T-cell (primary cell): ENCODE results near the gene PDE10A. TPM values are rescaled to one million over a fixed set of nuclear protein-coding genes. Genes with fewer than 3 reads are reported as not detected.

Source experiments
- ATAC-seq, 4 experiments: fragments of 200-7000 bp in 3 of 4; fragments of 150-1000 bp in 1 of 4; cut with Tn5 transposase; replicated peaks in 1 of 4; 1 replicate in 3 of 4; 2 replicates in 1 of 4; pipeline ENCODE4 v1.10.0; 2021; ENCODE audit warnings: moderate library complexity in 3 of 4, mild to moderate bottlenecking in 2 of 4, moderate number of reproducible peaks in 1 of 4
- CTCF ChIA-PET, 2 donors: fragments of 300-600 bp; sonication (Branson Sonifier 250); formaldehyde crosslinking; loops; one replicate each; lab custom pipeline; 2022; ENCODE audit warnings: antibody characterized with exemption in 2 of 2; lab: Charles Lee
- POLR2A ChIA-PET, 2 donors: fragments of 300-600 bp; sonication (Branson Sonifier 250); formaldehyde crosslinking; loops; one replicate each; lab custom pipeline; 2022; ENCODE audit warnings: antibody characterized with exemption in 2 of 2; lab: Charles Lee
- DNase-seq, 35 experiments: peaks; one replicate each; pipeline versions ENCODE4 v3.0.0 to v3.0.0-alpha.2; 2013 to 2023
- H3K27ac ChIP-seq: one replicate; pipeline ENCODE4 v1.5.1; 2013; ENCODE audit warnings: low read length
- H3K27me3 ChIP-seq, 2 experiments: replicated peaks in 1 of 2; 1 replicate in 1 of 2; 2 replicates in 1 of 2; pipeline versions ENCODE4 v1.6.1 to v1.7.0; 2013; ENCODE audit warnings: low read length in 1 of 2, mixed read lengths in 1 of 2; ENCODE audit not compliant: control insufficient read depth in 2 of 2, insufficient read depth in 2 of 2; ENCODE audit errors: extremely low read depth in 1 of 2
- H3K36me3 ChIP-seq, 2 donors: 1 replicate in 1 of 2; 2 replicates in 1 of 2; pipeline versions ENCODE4 v1.6.1 to v1.7.0; 2013; ENCODE audit warnings: low read length in 1 of 2; ENCODE audit not compliant: control insufficient read depth in 2 of 2, insufficient read depth in 1 of 2; ENCODE audit errors: extremely low read depth in 1 of 2
- H3K4me1 ChIP-seq, 2 experiments: 1 replicate in 1 of 2; 2 replicates in 1 of 2; pipeline versions ENCODE4 v1.6.1 to v1.7.0; 2013; ENCODE audit warnings: low read length in 2 of 2, mixed read lengths in 1 of 2; ENCODE audit not compliant: insufficient read depth in 2 of 2, control insufficient read depth in 1 of 2; ENCODE audit errors: extremely low read depth in 1 of 2
- H3K4me3 ChIP-seq, 2 donors: 1 replicate in 1 of 2; 2 replicates in 1 of 2; pipeline versions ENCODE4 v1.5.1 to v1.7.0; 2013; ENCODE audit warnings: mild to moderate bottlenecking in 2 of 2, low read length in 1 of 2, moderate library complexity in 1 of 2; ENCODE audit not compliant: control insufficient read depth in 1 of 2; ENCODE audit errors: extremely low read depth in 1 of 2
- H3K9me3 ChIP-seq: 2 replicates; pipeline ENCODE4 v1.7.0; 2013
- H3K27ac Mint-ChIP-seq, 2 donors: one replicate each; pipeline ENCODE4 v1.8.0; 2020 to 2021; ENCODE audit warnings: mild to moderate bottlenecking in 2 of 2, mixed read lengths in 2 of 2
- H3K27me3 Mint-ChIP-seq, 2 donors: one replicate each; pipeline ENCODE4 v1.8.0; 2021 to 2022; ENCODE audit warnings: mixed read lengths in 2 of 2
- H3K36me3 Mint-ChIP-seq: one replicate; pipeline ENCODE4 v1.8.0; 2021; ENCODE audit warnings: mixed read lengths
- H3K4me1 Mint-ChIP-seq, 3 donors: one replicate each; pipeline ENCODE4 v1.8.0; 2020 to 2022; ENCODE audit warnings: mixed read lengths in 3 of 3, mild to moderate bottlenecking in 1 of 3
- H3K4me3 Mint-ChIP-seq, 3 donors: one replicate each; pipeline ENCODE4 v1.8.0; 2020 to 2022; ENCODE audit warnings: mild to moderate bottlenecking in 3 of 3, mixed read lengths in 3 of 3, moderate library complexity in 3 of 3
- H3K9me3 Mint-ChIP-seq, 3 donors: one replicate each; pipeline ENCODE4 v1.8.0; 2020 to 2022; ENCODE audit warnings: mixed read lengths in 3 of 3
- WGBS: methylation state at CpG from one replicate; pipeline ENCODE4 v1.1.5; 2013; ENCODE audit warnings: missing lambda C conversion rate; ENCODE audit not compliant: insufficient coverage; 5-methylcytosine and 5-hydroxymethylcytosine counted together
- total RNA-seq, 35 experiments: library from RNA in 6 of 35; stranded (reverse) in 6 of 35; fragments of 120-200 nt in 1 of 35; gene quantifications; one replicate each; pipeline versions ENCODE4 v1.2.1 to v1.2.4 and lab custom pipeline; 2013 to 2026

Gene PDE10A
- total RNA-seq, 5 donors from 2014 or later (not counting 1 experiment from before 2014, with no cell fraction given) = 0.12 TPM; not detected in 4

DNA sequence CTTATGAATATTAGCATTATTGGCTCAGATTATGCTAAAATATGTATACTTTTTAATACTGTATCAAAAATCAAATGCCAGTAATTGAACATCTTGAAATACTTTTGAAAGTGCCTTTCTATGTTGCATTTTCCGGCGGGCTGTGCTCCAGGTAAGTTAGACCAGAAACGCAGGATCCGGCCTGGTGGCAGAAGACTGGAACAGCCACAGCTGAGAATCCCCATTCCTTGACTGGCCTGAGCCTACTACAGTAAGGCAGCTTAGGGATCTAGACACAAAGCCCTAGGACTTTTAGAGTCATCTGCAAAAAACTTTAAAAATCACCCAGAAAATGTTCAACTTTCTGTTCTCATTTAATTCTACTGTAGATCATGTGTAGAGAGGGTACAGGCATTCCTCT is 214.8 kb downstream of the PDE10A start:
- WGBS = 98% methylated on average over 4 of the region's 4 CpGs
- Histone ChIP-seq H3K27me3 (no peaks in the 10 kb centered on the region), H3K4me1 (no peaks in the 10 kb centered on the region), H3K9me3 (no peaks in the 10 kb centered on the region), H3K4me3 (no peak overlapping the region), H3K36me3 (no peaks in the 10 kb centered on the region), H3K27ac (no peak overlapping the region)
- H3K27me3 Mint-ChIP-seq = no peaks in the 10 kb centered on the region
- no peak overlapping the region for H3K4me3 Mint-ChIP-seq
- H3K4me1 Mint-ChIP-seq = no peaks in the 10 kb centered on the region
- H3K9me3 Mint-ChIP-seq = peaks cover 0 to 18% (median 0%) of the 10 kb centered on the region in 3 donors
- H3K36me3 Mint-ChIP-seq = no peaks in the 10 kb centered on the region
- DNase-seq = no peak
- no peak overlapping the region for H3K27ac Mint-ChIP-seq
- CTCF ChIA-PET = no interaction called here
- POLR2A ChIA-PET = no interaction called here
- ATAC-seq = no peak

DNA sequence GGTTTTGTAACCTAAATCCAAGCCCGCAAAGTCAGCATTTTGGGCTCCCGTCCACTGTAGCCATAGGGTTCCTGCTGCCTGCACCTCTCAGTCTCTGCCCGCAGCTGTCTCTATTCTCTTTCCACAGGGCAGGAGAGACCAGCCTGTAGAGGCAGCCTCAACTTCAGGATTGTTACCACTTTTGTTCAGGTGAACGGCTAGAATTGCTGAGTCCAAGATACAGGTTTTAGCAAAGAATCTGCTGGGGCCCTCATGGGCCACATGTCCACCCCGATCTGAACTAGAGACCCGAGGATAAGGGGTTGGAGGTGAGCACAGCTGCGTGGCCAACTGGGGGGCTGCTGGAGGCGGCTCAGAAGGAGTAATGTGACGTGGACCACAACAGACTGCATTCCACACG is 215.9 kb downstream of the PDE10A start:
- peaks cover 0 to 18% (median 0%) of the 10 kb centered on the region in 3 donors for H3K9me3 Mint-ChIP-seq
- H3K27ac ChIP-seq = no peak overlapping the region
- H3K27ac Mint-ChIP-seq = no peak overlapping the region
- no peak overlapping the region for H3K4me3 ChIP-seq
- H3K4me3 Mint-ChIP-seq = no peak overlapping the region
- H3K27me3 Mint-ChIP-seq = no peaks in the 10 kb centered on the region
- no peaks in the 10 kb centered on the region for H3K4me1 ChIP-seq
- H3K36me3 ChIP-seq = no peaks in the 10 kb centered on the region
- H3K4me1 Mint-ChIP-seq = no peaks in the 10 kb centered on the region
- CTCF ChIA-PET = no interaction called here
- 78% methylated on average over 8 of the region's 10 CpGs for WGBS
- H3K9me3 ChIP-seq = no peaks in the 10 kb centered on the region
- DNase-seq (no peak), ATAC-seq (no peak)
- POLR2A ChIA-PET = no interaction called here
- no peaks in the 10 kb centered on the region for H3K36me3 Mint-ChIP-seq
- H3K27me3 ChIP-seq = no peaks in the 10 kb centered on the region

DNA sequence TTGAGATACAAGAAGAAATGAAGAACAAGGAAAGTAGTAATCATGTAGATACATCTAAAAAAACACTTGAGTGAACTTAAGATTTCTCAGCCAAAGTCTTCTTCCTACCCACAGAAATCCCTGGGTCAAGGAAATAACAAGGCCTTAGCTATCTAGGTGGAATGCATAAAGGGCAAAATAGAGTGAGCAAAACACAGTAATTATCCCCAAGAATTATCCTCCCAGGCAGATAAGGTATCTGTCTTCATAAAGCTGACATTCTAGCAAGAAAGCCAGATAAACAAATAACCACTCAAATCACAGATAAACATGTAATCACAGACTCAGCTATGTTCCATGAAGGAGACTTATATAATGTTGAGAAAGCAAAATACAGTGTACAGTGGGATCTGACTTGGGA is 216.7 kb downstream of the PDE10A start:
- Histone ChIP-seq H3K27ac (no peak overlapping the region), H3K9me3 (no peaks in the 10 kb centered on the region), H3K36me3 (no peaks in the 10 kb centered on the region), H3K27me3 (no peaks in the 10 kb centered on the region), H3K4me1 (no peaks in the 10 kb centered on the region), H3K4me3 (no peak overlapping the region)
- Mint-ChIP-seq H3K4me1 (no peaks in the 10 kb centered on the region), H3K27ac (no peak overlapping the region), H3K36me3 (no peaks in the 10 kb centered on the region), H3K4me3 (no peak overlapping the region), H3K9me3 (peaks cover 0 to 12% (median 0%) of the 10 kb centered on the region in 3 donors), H3K27me3 (no peaks in the 10 kb centered on the region)
- ChIA-PET POLR2A (no interaction called here), CTCF (no interaction called here)
- ATAC-seq (no peak), DNase-seq (no peak)

DNA sequence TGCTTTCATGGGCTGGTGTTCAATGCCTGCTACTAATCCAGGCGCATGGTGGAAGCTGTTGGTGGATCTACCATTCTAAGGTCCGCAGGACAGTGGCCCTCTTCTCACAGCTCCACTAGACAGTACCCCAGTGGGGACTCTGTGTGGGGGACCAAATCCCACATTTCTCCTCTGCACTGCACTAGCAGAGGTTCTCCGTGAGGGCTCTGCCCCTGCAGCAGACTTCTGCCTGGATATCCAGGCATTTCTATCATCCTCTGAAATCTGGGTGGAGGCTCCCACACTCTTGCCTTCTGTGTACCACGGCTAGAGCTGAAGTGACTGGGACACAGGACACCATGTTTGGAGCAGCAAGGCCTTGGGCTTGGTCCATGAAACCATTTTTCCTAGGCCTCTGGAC is 219.6 kb downstream of the PDE10A start:
- no peaks in the 10 kb centered on the region for H3K27me3 Mint-ChIP-seq
- no peak overlapping the region for H3K27ac ChIP-seq
- H3K27me3 ChIP-seq = no peaks in the 10 kb centered on the region
- H3K4me1 ChIP-seq = no peaks in the 10 kb centered on the region
- H3K27ac Mint-ChIP-seq = no peak overlapping the region
- POLR2A ChIA-PET = no interaction called here
- ATAC-seq (no peak), DNase-seq (no peak)
- H3K4me3 ChIP-seq = no peak overlapping the region
- WGBS = 89% methylated on average over 2 of the region's 4 CpGs
- no peaks in the 10 kb centered on the region for H3K36me3 ChIP-seq
- no peaks in the 10 kb centered on the region for H3K36me3 Mint-ChIP-seq
- H3K4me1 Mint-ChIP-seq = no peaks in the 10 kb centered on the region
- H3K9me3 Mint-ChIP-seq = peaks cover 0 to 10% (median 0%) of the 10 kb centered on the region in 3 donors
- CTCF ChIA-PET = no interaction called here
- H3K9me3 ChIP-seq = no peaks in the 10 kb centered on the region
- H3K4me3 Mint-ChIP-seq = no peak overlapping the region

DNA sequence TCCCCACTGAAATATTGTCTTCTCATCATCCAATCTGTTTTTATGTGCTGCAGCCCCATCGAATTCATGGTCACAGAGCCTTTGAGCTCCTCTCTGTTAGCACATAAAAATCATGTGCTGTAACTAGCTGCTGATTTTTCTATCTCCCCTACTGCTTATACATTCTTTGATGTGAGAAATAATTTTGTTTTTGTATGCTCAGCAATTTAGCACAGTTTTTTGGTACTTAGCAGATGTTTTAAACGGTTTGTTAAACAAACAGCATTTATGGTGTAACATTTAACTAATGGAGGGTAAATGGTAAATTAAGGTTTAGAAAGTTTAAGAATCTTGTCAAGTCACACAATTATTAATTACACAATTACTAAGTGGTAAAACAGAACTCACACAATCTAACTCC is 221.9 kb downstream of the PDE10A start:
- Mint-ChIP-seq H3K9me3 (peaks cover 0 to 7% (median 0%) of the 10 kb centered on the region in 3 donors), H3K36me3 (no peaks in the 10 kb centered on the region), H3K27me3 (no peaks in the 10 kb centered on the region), H3K27ac (no peak overlapping the region), H3K4me1 (no peaks in the 10 kb centered on the region), H3K4me3 (no peak overlapping the region)
- no peak for ATAC-seq
- Histone ChIP-seq H3K27ac (no peak overlapping the region), H3K27me3 (no peaks in the 10 kb centered on the region), H3K4me3 (no peak overlapping the region), H3K9me3 (no peaks in the 10 kb centered on the region), H3K36me3 (no peaks in the 10 kb centered on the region), H3K4me1 (no peaks in the 10 kb centered on the region)
- DNase-seq = no peak
- POLR2A ChIA-PET = no interaction called here
- no CpG with 5 or more reads among the region's 2 CpGs for WGBS
- CTCF ChIA-PET = no interaction called here

DNA sequence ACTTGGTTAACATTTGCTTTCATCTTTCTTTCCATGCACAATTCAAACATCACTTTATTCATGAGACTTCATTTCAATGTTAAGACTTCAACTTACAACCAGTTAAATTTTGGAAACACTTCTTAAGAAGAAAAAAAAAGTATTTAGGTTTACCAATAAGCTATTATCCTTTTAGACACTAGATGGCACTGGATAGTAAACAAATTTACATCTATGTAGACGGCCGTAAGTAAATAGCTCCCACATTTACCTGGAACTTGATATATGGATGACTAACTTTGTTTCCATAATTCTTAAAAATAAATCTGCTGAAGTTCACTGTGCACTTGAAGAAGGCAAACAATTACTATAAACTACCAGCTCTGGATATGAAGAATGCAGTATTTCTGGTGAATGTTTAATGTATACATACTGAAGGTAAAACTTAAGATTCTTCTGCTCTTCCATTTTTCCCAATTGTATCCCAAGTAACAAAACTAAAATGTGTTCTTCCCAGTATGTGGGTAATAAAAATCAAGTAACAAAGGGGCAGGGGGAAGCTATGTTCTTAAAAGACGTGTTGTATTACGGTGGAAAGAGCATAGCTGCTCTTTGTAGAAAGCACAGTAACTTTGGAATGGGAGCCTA is 223.0 kb downstream of the PDE10A start:
- Mint-ChIP-seq H3K4me1 (no peaks in the 10 kb centered on the region), H3K27ac (no peak overlapping the region), H3K4me3 (no peak overlapping the region), H3K9me3 (peaks cover 0 to 4% (median 0%) of the 10 kb centered on the region in 3 donors), H3K27me3 (no peaks in the 10 kb centered on the region), H3K36me3 (no peaks in the 10 kb centered on the region)
- DNase-seq = no peak
- no peak for ATAC-seq
- WGBS = no CpG with 5 or more reads among the region's 4 CpGs
- POLR2A ChIA-PET = no interaction called here
- H3K4me3 ChIP-seq = no peak overlapping the region
- H3K4me1 ChIP-seq = no peaks in the 10 kb centered on the region
- no peaks in the 10 kb centered on the region for H3K36me3 ChIP-seq
- no peaks in the 10 kb centered on the region for H3K27me3 ChIP-seq
- H3K27ac ChIP-seq = no peak overlapping the region
- CTCF ChIA-PET = interaction anchor here in 1 of 2 donors (1.1 kb wide), 1 partner anchor 8 kb away, joined by 3 read pairs; no protein-coding TSS in a partner anchor
- no peaks in the 10 kb centered on the region for H3K9me3 ChIP-seq

DNA sequence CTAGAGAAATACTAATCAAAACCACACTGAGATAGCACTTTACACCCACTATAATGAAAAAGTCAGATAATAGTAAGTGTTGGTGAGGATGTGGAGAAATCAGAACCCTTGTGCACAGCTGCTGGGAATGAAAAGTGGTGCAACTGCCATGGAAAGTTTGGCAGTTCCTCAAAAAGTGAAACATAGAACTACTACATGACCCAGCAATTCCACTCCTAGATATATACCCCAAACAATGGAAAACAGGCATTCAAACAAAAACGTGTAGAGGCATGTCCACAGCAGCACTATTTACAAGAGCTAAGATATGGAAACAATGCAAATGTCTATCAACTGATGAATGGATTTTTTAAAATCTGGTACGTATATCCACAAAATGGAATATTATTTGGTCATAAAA is 236.1 kb downstream of the PDE10A start:
- no peak for DNase-seq
- Histone ChIP-seq H3K4me1 (no peaks in the 10 kb centered on the region), H3K36me3 (no peaks in the 10 kb centered on the region), H3K4me3 (no peak overlapping the region), H3K27ac (no peak overlapping the region), H3K9me3 (no peaks in the 10 kb centered on the region), H3K27me3 (no peaks in the 10 kb centered on the region)
- Mint-ChIP-seq H3K4me3 (no peak overlapping the region), H3K4me1 (no peaks in the 10 kb centered on the region), H3K27ac (no peak overlapping the region), H3K27me3 (no peaks in the 10 kb centered on the region), H3K36me3 (no peaks in the 10 kb centered on the region), H3K9me3 (peaks cover 0 to 12% (median 4%) of the 10 kb centered on the region in 3 donors)
- no CpG with 5 or more reads among the region's 2 CpGs for WGBS
- ChIA-PET CTCF (no interaction called here), POLR2A (no interaction called here)
- ATAC-seq = no peak
